ENCODE results near the gene FHL5.
"Not testable (repeated sequence)": the region's sequence is repeated elsewhere in the genome, so short reads cannot be mapped to it uniquely, and the experiment has no call there.

Gene FHL5

DNA sequence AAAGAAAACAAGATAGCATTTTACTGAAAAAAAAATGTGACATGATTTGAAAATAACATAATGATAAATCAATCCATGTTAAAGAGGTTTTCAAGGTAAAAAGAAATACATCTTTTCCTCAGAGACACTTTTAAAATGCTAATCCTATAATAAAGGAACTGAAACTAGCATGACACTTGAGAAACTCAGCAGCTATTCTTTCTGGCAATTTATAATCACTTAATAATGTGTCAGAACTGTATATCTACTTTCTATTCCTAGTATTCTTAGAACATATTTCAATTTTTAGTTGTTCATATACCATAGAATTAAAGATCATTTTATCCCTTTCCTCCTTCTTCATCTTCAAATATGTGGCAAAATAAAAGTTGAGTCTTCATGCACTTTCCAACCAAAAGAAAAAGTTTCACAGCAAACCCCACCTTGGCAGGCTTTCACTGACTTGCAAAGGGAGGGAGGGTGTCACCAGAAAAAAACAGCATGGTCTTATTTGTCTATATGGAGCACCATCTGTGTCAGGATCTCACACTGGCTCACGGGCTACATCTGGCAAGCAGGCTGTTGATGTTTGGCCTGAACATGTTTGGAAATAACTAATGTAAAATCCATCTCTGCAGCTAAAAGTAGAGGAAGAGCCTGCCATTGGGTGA lies 48.5 kb downstream of the FHL5 start:
- no peak for DNase-seq

DNA sequence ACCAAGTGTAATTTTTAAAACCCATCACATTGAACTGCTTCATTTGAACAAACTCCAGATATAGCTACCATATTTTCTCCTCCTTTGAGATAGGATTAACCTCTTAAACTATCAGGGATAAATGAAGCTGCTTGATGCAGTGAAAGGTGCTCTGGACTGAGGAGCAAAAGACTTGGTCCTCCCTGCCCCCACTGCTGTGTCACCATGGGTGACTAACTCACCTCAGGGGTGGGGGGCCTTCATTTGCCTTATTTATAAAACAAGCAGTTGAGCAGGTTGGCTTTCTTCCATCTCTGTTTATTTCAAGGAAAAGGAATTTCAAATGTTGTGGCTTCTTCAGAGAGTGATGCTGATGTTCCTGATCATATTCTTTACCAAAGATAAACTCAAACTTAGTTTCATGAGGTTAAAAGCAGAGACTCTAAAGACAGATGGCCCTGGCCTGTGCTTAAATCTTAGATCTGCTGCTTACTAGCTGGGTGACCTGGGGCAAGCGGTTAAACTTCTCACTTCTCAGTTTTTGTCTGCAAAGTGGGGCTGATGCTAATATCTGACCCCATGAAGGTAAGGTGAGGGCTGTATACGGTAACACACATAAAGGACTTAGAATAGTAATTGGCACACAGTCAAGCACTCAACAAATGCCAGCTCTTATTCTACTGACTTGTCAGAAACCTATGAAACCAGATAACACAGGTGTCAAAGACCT lies 50.5 kb downstream of the FHL5 start:
- DNase-seq, result no peak

DNA sequence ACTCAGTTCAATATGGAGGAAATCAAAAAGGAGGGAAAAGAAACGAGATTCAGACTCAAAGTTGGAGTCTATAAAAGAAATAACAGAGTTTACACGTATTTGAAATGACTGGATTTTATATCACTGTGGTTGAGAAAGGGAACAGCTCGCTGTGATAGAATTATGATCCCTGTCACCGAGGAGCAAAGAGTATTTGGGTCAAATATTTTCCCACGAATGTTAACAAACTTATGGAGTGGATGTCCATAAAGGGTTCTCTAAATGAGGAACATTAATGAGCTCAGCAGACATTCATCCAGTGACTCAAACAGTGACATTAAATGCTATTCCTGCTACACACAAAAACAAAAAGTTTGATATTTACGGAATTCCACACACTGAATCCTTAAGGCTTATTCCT lies 57.9 kb downstream of the FHL5 start:
- no peak for DNase-seq

DNA sequence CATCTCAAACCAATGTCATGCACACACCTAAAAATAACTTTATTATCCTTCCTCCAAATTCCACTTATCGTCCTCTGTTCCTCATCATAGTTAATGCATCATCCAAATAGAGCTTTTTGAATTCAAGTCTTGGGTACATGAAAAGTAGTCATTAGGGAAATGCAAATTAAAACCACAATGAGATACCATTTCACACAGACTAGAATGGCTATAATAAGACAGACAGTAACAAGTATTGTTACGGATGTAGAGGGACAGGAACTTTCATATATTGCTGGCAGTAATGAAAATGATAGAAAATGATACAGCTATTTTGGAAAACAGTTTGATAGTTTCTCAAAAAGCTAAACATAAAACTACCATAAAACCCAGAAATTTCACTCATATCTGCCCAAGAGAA lies 59.1 kb downstream of the FHL5 start:
- no peak for DNase-seq

DNA sequence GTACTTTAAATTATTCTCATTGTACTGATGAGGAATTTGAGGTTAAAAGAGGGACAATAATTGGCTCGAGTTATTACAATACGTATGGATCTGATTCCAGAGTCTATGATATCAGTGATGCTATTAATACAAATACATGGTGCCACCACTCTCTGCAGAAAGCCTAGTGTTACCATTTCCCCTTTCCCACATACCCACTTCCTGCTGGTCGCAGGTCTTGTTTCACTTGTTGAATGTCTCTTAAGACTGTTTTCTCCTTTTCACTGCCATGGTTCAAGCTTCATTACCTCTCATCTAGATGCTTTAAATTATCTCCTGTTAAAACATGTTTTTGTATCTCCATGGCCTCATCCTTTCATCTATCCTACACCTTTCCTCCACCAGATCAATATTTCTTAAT lies 62.0 kb downstream of the FHL5 start:
- DNase-seq, result no peak

DNA sequence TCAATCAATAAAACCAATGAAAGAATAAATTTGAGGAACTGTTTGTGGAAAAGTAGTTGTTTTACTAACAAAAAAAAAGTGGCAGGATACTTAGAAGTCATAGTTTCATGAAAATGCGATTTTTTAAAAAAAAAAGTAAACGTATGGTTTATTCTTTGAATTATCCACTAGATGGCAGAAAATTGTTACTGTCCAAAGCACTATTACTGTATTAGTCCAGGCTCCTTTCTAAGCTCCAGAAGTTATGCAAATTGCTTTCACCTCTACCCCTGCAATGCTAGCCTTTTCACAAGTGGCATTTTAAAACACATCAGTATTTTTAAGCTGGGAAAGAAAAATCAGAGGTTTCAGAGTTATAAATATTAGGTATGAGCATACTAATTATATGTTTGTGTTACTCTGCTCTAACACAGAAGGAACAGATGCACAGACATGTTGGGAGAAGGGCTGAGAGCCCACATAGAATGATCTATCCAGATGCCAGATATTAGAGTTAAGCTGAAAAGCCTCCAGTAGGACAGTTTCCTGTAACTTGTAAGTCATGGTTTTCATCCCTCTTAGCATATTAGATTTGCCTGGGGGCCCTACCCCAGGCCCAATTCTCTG lies 63.9 kb downstream of the FHL5 start:
- peak; percentile 22 for DNase-seq

DNA sequence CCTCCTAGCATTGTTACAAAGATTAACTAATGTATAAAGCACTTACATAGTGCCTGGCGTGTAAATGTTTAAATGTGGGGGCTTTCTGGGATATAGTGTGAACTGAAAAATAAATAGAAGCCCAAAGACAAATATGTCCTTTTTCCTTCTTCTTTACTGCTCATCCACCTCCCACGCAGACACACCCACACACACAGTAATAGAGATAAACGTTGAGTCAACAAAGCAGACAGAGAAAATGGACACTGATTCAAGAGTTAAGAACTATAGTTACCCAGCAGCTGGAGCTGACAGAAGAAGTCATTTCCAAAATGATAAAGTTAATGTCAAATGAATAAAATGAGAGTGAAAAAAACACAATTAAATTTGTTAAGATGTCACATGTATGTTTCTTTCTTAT lies 68.3 kb downstream of the FHL5 start:
- DNase-seq, result no peak

DNA sequence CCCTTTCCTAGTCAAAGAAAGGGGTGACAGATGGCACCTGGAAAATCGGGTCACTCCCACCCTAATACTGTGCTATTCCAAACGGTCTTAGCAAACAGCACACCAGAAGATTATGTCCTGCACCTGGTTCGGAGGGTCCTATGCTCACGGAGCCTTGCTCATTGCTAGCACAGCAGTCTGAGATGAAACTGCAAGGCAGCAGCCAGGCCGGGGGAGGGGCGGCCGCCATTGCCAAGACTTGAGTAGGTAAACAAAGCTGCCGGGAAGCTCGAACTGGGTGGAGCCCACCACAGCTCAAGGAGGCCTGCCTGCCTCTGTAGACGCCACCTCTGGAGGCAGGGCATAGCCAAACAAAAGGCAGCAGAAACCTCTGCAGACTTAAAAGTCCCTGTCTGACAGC lies 75.1 kb downstream of the FHL5 start:
- not testable (repeated sequence) for DNase-seq

DNA sequence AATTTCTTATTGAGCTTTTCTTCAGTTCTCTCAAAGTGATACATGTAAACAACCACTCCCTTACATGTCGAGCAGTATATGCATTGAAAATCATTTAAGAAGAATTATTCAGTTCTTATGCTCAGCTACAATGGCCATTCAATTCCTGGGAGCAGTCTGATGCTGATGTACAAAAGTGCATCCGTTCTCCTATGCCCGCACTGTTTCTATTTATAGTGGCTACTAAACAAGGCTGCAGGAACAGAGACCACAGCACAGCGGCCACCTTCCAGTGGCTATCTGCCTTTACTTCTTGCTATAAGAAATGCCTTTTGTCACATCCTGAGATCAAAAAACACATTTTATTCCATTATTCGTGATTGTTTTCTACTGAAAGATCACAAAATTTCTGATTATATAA lies 82.2 kb downstream of the FHL5 start:
- no peak for DNase-seq

DNA sequence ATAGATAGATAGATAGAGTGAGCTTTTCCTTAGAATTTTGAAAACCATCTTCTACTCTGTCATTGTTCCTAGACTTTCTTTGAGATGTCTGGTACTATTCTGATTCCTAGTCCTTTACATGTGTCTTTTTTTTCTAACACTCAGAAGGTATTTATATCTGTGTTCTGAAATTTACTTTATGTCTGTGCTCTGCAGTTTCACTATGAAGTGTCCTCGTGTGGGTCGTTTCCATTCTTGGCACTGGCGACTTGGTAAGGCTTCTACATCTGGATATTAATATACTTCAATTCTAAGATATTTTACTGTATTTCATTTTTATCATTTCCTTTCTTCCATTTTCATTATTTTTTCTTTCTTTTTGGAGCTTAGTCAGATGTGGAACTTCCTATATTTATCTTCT lies 87.0 kb downstream of the FHL5 start:
- no peak for DNase-seq

DNA sequence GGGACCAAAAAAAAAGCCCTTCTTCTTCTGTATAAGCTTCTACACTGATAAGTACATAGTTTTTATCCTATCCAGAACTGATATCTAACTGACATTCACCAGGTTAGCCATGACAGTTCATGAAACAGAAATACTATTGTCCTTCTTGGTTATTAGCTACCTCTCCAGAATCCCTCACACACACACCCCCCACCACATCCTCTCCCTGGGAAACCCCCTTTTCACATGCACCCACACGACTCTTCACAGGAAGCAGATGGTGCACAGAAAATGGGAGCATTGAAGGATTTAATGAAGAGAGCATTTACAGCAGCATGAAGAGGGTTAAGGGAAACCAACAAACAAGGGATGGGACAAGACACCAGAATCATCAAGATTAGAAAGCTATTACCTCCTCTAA lies 88.9 kb downstream of the FHL5 start:
- no peak for DNase-seq

DNA sequence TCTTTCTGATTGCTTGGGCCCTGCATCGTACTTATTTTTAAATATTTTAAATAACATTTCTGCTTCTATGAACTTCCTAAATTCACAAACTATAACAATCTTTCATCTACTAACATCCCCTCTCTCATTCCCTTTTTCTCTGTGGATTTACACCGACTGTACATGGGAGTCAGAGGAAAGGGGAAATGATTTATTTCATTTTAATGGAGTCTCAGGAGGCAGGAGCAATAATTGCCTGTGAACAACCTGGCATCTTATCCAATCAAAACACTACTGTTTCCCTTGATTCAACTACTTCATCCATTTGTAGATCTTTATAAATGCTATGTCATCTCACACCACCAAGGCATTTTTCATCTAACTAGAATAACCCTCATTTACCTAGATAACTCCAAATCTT lies 89.6 kb downstream of the FHL5 start:
- no peak for DNase-seq

DNA sequence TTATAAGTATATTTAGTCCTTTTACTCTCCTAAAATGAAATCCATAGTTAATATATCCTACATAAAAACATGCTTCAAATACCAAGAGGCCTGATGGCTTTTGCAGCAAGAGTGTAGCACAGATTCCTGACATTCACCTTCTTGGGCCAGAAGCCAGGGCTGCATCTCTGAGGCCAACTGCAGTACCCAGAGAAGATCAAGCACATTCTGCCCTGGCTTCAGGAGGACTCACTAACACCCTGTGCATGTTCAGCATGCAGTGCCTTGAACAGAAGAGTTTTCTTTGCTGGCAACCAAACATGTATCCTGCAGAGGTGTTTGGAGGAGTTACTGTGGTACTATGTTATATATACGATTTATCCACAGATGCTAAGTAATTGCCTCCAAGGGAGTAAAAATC lies 90.3 kb downstream of the FHL5 start:
- DNase-seq, result no peak

DNA sequence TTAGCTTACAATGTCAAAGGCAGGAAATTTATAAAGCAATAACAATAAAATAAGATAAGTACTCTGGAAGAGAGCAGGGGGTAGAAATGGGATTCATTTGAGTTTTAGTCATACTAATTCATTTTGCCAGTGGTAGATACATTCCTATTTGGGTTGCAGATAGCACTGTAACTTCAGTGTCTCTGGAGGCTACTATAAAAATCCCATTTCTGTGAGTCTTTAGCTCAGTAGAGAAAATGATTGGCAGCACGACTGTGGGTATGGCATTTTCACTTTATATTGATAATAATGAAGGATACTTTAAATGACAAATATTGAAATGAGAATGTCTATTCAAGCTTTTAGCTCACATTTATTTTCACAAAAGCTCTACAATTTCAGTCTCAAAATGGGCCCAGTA lies 93.6 kb downstream of the FHL5 start:
- no peak for DNase-seq

DNA sequence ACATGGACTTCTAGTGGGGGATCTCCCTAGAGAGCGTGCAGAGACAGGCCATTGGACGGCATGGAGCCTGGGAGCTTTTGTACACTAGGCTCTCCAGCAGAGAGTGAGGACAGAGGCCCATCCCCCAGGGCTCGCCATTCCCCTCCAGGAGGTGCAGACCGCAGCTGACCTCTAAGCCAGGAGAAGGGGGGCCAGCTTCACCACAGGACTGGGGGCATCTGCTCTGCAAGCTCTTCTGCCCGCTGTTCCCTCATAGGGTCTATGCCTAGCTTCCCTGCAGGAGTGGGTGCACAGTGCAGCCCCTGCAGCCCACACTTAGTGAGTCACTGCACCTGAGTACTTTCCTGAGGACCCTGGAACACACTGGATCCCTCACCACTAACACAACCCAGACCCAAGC lies 94.4 kb downstream of the FHL5 start:
- no peak for DNase-seq

DNA sequence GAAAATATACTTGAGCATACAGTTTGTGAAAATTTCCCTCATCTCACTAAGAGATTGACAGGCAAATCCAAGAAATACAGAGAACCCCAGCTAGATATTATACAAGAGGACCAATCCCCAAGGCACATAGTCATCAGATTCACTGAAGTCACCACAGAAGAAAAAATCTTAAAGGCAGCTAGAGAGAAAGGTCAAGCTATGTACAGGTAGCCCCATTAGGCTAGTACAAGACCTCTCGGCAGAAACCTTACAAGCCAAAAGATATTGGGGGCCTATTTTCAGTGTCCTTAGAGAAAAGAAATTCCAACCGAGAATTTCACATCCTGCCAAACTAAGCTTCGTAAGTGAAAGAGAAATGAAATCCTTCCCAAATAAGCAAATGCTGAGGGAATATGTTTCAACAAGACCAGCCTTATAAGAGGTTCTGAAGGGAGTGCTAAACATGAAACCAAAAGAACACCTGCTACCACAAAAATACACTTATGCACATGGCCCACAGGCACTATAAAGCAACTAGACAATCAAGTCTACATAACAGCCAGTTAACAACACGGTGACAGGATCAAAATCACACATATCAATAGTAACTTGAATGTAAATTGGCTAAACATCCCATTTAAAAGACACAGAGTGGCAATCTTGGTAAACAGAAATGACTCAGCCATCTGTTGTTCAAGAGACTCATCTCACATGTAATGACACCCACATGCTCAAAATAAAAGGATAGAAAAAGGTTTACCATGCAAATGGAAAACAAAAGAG lies 96.3 kb downstream of the FHL5 start:
- DNase-seq, result no peak

Measured in suppressor macrophage treated with lipopolysaccharide for 4 hours (primary cell).